CD4-positive, alpha-beta T cell treated with Interleukin-6 for 4 hours (primary cell): ENCODE results near the gene OLFML2A.
A peak's percentile ranks its signal among the peaks of the same experiment; 100 is the strongest.
"Not testable (repeated sequence)": the region's sequence is repeated elsewhere in the genome, so short reads cannot be mapped to it uniquely, and the experiment has no call there.

Experiments used
- DNase-seq: peaks from one replicate; pipeline ENCODE4 v3.0.0-alpha.2; 2020; ENCODE audit warnings: mixed read lengths

Gene OLFML2A

DNA sequence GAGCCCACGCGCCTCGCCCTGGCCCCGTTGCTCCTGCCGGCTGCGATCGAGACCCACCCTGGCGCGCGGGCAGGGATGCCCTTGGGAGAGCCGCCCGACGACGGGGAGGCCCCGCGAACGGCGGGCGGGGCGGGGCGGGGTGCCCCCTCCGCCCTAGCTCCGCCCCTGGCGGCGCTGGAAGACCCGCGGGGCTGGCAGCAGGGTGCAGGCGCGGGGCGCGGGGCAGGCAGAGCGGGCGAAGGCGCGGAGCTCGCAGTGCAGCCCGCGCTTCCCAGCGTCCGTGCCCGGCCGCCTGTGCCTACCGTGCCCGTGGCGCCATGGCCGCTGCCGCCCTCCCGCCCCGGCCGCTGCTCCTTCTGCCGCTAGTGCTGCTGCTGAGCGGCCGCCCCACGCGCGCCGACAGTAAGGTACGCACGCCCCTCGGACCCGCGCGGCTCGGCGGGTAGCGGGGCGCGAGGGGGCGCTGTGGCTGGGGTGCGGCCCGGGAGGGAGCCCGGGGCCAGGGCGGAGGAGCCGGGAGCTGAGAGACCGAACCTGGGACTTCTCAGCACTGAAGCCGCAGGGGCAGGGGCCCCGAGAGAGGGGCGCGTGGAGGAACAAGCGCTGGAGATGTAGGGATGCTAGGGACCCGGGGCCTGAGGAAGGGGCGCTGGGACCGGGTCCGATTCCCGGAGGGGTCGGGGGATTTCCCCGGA is at the start of gene OLFML2A:
Gene OLFML2A, plus strand, starts transcription at position 180 of the 695 bp plus-strand sequence. Its CDS starts 138 bp downstream, at position 318.
- peak; percentile 26 for DNase-seq

DNA sequence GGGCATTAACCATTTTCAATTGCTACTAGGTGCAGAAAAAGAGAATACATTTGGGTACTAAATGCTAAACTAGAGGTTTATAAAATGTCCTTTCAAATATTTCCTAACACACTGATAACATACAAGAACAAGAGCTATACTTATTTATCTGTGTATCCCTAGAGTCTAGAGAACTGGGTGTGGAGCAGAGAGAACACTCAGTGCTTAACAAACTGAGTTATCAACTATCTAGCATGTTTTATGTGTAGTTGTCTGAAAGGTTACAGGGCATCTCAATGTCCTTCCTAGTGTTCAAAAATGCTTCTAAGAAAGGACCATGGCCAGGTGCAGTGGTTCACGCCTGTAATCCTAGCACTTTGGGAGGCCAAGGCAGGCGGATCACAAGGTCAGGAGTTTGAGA is 46.2 kb upstream of the OLFML2A start:
- DNase-seq, result no peak

DNA sequence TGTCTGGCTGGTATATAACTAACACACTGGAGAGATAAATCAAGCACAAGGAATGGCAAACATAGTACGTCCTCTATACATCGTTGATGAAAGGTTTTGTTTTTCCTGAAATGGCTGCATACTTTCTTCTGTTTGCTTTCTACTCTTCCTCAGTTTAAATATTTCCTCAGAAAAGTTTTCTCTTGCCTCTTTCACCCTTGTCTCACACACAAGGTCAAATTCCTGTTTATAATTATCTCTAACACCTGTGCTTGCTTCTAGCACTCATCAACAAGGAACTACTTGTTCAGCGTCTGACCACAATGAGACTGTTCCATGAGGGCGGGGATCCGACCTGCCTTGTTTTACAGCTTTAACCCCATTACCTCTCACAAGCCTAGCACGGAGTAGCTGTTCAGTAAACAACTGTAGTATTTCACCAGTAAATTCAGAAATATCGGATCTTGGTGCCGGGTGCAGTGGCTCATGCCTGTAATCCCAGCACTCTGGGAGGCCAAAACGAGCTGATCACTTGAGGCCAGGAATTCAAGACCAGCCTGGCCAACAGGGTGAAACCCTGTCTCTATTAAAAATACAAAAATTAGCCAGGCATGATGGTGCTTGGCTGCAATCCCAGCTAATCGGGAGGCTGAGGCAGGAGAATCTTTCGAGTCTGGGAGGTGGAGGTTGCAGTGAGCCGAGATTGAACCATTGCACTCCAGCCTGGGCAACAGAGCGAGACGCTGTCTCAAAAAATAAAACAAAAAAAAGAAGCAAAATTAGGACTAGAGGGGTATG is 42.8 kb upstream of the OLFML2A start:
- DNase-seq, result no peak

DNA sequence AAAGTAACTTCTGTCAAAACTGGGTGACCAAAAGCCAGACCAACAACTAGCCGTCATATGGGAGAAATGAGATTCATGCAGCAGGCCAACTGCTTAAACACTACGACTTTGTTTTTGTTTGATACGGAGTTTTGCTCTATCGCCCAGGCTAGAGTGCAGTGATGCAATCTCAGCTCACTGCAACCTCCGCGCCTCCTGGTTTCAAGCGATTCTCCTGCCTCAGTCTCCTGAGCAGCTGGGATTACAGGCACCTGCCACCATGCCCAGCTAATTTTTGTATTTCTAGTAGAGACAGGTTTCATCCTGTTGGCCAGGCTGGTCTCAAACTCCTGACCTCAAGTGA is 42.2 kb upstream of the OLFML2A start:
- DNase-seq, result not testable (repeated sequence)

DNA sequence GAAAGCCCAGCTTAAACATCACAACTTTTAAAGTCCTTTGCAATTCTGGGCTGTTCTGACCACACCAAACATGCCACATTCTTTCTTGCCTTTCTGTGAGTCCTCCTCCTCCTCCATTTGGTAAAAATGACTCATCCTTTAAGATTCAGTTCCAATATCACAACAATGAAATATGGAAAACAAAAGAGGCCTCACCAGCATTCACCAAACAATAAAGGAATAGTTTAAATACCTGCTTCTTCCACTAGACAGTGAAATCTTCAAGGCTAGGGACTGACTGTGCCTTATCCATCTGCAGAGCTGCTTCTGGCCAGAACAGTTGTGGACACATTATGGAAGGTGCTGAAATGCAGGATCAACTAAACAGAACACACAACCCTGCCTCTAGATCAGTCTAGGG is 41.8 kb upstream of the OLFML2A start:
- DNase-seq, result no peak

DNA sequence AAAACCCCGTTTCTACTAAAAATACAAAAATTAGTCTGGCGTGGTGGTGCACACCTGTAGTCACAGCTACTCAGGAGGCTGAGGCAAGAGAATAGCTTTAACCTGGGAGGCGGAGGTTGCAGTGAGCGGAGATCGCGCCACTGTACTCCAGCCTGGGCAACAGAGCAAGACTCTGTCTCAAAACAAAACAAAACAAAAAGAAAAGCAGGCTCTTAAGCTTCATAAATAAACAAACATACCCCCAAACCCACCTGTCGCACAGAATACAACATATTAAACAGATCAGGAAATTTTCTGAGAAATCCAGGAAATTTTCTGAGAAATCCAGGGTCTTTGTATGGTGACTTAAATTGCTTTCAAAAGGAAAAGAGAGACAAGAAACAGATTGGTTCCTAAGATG is 38.9 kb upstream of the OLFML2A start:
- DNase-seq, result not testable (repeated sequence)

DNA sequence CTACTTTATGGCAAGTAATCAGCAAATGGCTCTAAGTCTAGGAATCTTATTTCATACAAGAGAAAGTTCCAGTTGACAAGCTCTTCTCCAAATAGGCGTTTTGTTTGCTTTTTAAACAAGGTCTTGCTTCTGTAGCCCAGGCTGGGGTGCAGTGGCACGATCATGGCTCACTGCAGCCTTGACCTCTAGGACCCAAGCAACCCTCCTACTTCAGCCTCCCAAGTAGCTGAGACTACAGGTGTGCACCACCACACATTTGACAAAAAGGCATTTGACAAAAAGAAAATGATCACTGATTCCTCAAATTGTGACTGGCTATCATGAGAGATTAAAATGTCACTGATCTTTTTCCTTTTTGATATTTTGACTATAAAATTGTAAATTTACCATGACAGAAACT is 37.6 kb upstream of the OLFML2A start:
- DNase-seq, result no peak

DNA sequence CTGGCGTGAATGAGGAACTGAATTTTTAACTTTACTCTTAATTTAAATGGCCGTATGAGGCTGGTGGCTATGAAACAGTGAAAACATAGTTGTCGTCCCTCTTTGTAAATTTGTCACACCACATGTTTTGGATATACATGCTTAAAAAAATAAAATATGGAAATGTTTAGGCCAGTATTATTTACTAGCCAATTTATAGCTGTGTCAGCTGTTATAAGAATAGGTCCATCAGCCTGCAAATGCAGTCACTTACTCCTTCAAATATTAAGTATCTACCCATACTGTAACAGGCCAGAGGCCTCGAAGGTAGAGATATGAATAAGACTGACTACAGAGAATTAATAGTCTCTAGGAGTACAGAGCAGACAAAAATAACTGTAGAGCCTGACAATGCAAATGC is 35.8 kb upstream of the OLFML2A start:
- no peak for DNase-seq

DNA sequence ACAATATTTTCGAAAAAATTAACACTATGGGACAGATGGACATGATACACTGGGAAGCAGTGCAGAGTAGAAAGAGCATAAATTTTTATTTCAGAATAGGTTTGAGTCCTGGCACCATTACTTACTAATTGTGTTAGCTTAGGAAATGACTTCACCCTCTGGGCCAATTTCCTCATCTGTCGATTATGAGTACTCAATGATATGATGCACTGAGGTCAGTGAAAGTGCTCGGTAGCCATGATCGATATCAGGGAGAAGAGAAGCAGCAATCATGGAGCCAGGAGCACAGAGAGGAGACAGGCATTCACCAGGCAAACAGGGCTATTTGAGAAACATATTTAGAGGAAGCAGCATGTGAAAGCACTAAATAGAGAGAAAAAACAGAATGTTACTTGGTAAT is 35.3 kb upstream of the OLFML2A start:
- no peak for DNase-seq

DNA sequence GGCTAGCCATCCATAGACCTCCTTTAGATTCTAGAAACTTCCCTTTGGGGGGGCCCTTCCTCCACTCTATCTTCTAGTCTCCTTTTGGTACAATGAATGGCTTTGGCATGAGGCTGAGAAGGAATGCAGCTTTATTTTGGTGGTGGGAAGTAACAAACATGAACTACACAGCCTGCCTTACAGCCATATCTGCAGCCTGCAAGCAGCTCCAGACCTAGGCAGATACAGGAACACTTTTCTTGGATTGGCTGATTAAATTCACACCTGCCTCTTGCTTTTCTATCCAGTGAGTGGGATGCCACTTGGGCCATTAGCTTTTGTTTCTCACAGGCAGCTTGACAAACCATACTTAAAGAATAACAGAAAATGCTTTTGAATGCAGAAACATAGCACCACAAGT is 34.0 kb upstream of the OLFML2A start:
- DNase-seq, result no peak

DNA sequence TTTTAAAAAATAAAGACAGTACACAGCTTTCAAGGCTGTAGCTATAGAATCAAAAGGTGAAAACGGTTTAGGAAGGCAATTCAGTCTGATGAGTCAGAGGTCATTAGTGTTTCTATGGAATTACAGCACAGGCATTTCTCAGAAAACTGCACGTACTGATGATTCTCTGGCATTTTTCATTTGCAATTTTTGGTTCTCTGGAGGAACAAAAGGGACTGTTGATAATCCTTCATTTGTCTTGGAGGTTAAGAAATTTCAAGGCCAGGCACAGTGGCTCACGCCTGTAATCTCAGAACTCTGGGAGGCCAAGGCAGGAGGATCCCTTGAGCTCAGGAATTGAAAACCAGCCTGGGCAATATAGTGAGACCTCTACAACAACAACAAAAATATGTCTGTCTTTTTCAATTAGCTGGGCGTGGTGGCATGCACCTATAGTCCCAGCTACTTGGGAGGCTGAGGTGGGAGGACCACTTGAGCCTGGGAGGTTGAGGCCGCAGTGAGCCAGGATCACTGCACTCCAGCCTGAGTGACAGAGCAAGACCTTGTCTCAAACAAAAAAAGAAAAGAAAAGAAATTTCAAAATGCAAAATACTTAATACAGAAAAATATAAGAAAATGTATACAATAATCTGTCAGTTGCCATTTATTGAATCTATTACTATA is 33.1 kb upstream of the OLFML2A start:
- no peak for DNase-seq

DNA sequence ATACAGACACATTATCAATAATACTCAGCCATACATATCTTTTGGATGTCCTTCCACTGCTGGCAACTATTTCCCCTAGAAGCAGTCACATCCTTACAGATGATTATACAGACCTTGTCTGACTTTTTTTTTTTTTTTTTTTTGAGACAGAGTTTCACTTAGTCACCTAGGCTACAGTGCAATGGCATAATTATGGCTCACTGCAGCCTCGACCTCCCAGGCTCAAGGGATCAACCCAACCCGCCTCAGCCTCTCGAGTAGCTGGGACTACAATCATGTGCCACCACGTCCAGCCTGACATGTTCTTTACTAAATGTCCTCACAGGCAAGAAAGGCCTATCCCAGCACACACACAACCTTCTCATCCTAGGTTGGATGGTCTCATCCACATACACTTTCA is 29.9 kb upstream of the OLFML2A start:
- no peak for DNase-seq

DNA sequence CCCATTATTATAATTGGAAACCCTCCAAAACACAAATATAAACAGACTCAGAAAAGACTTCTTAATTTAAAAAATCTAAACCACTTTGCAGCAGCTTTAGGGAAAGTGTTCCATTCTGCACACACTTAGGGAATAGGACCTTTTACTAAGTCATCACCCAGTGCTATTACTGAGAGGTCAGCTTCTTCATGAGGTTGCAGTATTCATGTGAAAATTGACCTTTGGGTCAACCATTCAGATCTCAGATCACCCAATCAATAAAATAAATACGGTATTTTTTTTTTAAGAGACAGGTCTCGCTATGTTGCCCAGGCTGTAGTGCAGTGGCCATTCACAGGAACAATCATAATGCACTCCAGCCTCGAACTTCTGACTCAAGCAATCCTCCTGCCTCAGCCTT is 27.6 kb upstream of the OLFML2A start:
- no peak for DNase-seq

DNA sequence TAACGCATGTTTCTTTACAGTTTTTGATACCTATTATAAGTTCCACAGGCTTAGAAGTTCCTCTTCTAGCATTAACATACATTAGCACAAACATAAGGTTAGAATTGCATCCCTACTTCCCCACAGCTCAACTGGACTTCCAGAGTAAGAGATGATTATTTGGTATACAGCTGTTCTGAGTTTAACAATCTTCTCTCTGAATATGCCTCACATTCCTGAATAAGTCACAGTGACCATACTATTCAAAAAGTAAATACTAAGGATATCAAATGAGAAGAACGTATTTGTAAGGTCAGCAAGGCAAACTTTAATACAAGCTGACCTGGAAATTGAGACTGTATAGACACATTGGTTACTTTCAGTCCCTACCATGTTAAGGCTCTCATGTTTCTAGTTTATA is 27.2 kb upstream of the OLFML2A start:
- no peak for DNase-seq

DNA sequence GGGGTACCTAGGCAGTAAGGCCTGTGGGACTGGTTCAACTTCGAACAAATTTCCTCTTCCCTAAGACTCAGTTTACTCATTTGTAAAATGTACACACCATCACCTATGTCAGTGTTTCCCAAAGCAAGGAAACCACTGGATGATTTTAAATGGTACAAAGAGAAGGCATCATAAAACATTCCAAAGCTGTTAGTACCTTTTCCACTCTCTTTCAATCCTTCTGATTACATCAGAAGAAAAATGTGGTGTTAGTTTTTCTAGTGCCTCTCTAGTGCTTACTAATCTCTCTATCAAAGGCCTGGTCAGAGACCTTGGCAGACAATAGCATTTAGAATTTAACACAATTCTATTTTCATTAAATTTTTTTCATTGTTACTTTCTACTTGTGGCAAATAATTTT is 24.0 kb upstream of the OLFML2A start:
- DNase-seq, result no peak

DNA sequence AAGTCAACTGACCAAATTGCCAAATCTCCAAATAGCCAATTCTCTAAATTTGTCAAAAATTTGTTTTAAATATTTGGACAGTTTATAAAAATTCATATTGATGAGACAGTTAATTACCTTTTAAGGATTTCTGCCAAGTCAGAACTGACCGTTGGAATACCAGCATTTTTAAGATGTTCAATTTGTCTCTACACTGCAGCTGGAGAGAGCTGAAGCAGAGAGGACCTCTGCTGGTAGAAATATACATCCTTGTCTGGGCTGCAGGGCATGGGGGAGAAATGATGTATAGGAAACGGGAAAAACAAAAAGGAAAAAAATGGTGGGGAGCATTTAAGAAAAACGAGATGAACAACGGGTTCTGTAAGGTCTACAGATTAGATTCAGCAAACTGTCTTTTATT is 22.6 kb upstream of the OLFML2A start:
- DNase-seq, result no peak

DNA sequence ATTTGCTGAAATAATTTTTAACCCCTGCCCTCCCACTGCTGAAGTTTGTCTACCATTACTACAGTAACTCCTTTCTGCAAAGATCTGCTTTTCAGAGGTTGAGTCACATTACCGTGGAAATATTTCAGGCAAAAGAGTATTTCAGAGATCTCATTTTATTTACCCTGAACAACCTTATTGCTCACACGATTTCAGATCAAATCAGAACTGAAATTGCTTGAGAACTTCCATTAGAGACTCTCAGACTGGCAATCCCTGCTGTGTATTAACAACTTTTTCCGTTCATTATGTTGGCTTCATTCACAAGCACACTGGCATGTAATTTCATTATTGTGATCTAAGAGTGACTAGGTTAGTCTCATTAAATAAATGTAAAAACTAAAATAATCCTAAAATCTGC is 21.9 kb upstream of the OLFML2A start:
- no peak for DNase-seq

DNA sequence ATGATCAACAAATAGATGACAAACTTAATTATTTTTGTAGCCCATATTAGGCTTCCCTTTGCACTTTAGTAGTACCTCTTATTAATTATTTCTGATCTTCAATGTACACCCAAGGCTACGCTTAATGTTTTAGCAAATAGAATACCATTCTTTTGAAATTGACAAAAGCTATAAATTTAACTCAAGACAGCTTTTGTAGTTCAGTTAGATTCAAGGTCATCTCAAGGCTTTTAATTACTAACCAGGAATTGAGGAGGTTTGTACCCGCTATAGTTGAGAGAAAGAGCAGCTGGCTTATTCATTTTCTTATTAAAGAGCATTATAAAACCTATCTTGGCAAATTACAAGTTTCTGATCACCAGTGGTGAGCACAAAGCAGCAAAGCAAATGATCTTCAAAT is 20.9 kb upstream of the OLFML2A start:
- DNase-seq, result no peak

DNA sequence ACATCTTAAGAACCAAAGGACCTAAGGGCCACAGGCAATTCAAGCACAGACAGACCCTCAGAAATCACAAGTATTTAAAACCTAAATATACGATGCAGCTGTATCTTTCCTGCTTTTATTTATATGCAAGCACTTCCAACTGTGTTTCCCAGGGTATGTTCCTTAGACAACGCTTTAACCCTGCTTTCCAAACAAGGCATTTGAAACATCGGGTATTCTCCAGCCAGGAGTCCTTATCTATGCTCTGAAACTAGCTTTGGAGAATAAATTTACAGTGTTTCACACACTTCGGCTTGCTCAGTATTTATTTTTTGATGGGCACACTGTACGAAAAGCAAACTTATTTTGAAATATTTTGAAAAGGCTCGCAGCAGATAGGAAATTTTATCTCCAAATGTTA is 19.3 kb upstream of the OLFML2A start:
- no peak for DNase-seq

DNA sequence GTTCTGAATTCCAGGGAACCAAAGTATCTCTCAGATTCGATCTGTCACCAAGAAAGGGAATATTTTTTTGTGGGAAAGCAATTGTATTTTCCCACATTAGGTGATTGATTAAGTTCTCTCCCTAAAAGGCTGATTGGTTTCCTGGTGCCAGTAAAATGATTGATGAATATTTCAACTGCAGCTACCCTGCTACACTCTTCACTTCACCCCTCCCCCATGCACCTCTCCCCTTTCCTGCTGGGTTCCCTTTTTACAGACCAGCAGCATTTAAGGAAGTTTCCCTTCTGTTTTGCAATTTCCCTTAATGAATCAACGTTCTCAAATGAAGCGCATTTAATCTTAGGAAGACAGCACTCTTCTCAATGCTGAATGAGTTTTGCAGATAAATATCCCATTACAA is 18.9 kb upstream of the OLFML2A start:
- DNase-seq, result no peak

DNA sequence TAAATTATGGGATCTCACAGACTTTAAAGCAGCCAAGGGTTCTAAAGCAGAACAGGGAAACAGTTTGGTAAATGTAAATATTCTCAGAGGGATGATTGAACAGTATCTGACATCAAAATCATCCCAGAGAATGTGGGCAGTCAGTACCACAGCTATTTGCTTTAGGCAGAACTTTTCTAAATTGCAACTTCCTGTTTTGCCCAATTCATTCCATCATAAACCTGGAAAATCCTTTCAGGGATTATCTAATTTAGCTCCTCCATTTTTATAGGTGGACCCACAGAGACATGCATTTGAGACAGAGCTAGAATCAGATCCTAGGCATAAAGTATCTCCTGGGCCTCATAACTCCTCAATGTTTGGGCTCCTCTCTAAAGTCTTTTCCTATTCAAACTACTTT is 18.2 kb upstream of the OLFML2A start:
- DNase-seq, result no peak

DNA sequence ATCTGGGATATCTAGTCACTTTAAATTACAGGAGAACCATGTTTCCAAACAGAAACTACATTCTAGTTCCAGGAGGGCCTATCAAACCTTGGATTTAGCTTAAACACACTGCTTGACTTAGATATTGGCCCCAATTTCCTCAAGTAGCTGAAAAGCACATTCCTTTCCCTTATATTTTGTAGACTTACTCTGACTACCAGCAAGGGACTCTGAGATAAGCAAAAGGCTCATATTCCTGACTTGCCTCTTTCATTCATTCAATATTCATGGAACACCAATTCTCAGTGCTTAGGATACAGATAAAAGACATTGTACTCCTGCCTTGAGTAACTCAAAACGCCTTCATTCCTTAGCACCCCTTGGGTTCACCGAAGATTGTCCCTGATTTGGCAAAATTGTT is 17.6 kb upstream of the OLFML2A start:
- no peak for DNase-seq

DNA sequence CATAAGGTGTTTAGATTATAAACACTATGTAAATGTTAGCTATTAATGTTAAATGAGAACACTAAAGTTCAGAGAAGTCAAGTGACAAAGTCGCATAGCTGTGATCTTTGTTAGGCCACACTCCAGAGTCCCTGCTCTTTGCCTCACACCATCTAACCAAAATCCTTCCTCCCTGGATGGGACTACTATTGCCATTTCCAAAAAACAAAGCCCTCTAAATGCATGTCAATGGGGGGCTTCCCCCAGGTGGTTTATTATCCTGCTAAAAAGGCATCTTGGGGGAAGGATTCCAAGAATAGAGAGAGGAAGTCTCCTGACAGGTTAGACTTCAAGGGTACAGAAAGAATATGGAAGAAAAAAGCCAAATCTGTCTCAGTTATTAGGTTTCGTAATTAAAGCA is 16.2 kb upstream of the OLFML2A start:
- no peak for DNase-seq

DNA sequence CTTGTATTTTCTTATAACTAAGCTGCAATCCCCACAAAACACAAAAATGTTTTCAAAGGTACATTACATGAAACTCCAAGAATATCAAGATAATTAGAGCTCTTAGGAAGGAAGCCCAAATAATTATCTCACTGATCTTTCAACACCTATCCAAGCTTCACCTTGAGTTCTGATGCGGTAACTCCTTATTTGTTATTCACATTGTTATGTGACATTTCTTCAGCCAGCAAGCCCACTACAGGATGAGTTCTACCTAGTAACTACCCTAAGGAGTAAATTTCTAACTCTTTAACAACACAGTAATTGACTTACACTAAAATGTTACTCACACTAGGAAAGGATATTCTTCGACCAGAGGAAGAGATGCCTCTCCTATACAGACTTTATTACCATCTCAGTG is 15.7 kb upstream of the OLFML2A start:
- DNase-seq, result no peak
